OCI-LY7 (cell line): ENCODE measurements around the gene LSAMP. TPM values are rescaled to one million over a fixed set of nuclear protein-coding genes. Genes with fewer than 3 reads are reported as not detected.

ENCODE experiments used
- BruUV-seq: library from RNA; stranded (reverse); fragments of 400-500 nt; replicated peaks from 2 replicates; lab custom pipeline; 2021; lab: Mats Ljungman, UMichigan
- CTCF ChIA-PET: fragments of 300-600 bp; sonication (Branson Sonifier 250); formaldehyde crosslinking; loops from one replicate; lab custom pipeline; 2022; ENCODE audit warnings: antibody characterized with exemption; ENCODE audit not compliant: unreplicated experiment; lab: Charles Lee
- POLR2A ChIA-PET: fragments of 300-600 bp; sonication (Branson Sonifier 250); formaldehyde crosslinking; loops from one replicate; lab custom pipeline; 2022; ENCODE audit warnings: antibody characterized with exemption; lab: Charles Lee
- DNase-seq: peaks from one replicate; pipeline ENCODE4 v3.0.0-alpha.2; 2015; ENCODE audit warnings: low spot score
- H2AFZ ChIP-seq: fragments of 200-600 bp; sonication (generic), shearing (Covaris generic); 2 replicates; pipeline ENCODE4 v1.6.1; 2014; ENCODE audit warnings: mild to moderate bottlenecking, antibody characterized with exemption, low read length, moderate library complexity
- H3K27ac ChIP-seq: fragments of 200-600 bp; sonication (generic); 2 replicates; pipeline ENCODE4 v1.5.1; 2014; ENCODE audit warnings: mixed run types, low read depth, mild to moderate bottlenecking, moderate library complexity, low read length, inconsistent platforms; ENCODE audit not compliant: poor library complexity, severe bottlenecking
- H3K36me3 ChIP-seq: fragments of 200-600 bp; sonication (generic); 2 replicates; pipeline ENCODE4 v1.6.1; 2014; ENCODE audit warnings: mild to moderate bottlenecking, antibody characterized with exemption, low read length, moderate library complexity, mixed read lengths; ENCODE audit not compliant: insufficient read depth
- H3K4me1 ChIP-seq: fragments of 200-600 bp; sonication (generic); 2 replicates; pipeline ENCODE4 v1.5.1; 2014; ENCODE audit warnings: mild to moderate bottlenecking, low read length; ENCODE audit not compliant: insufficient read depth, poor library complexity, severe bottlenecking
- H3K4me2 ChIP-seq: fragments of 200-600 bp; sonication (generic); 2 replicates; pipeline ENCODE4 v1.6.1; 2014; ENCODE audit warnings: mild to moderate bottlenecking, low read length
- H3K4me3 ChIP-seq: fragments of 200-600 bp; sonication (generic); 2 replicates; pipeline ENCODE4 v1.5.1; 2014; ENCODE audit warnings: mild to moderate bottlenecking, low read depth, low read length; ENCODE audit not compliant: poor library complexity, severe bottlenecking
- H3K79me2 ChIP-seq: fragments of 200-600 bp; sonication (generic); 2 replicates; pipeline ENCODE4 v1.6.1; 2016; ENCODE audit warnings: low read depth, mild to moderate bottlenecking, low read length, moderate library complexity, mixed read lengths; ENCODE audit not compliant: insufficient read depth
- H3K9me2 ChIP-seq: fragments of 200-600 bp; sonication (generic); 2 replicates; pipeline ENCODE4 v1.6.1; 2016; ENCODE audit warnings: mild to moderate bottlenecking, low read length, mixed read lengths; ENCODE audit not compliant: insufficient read depth
- H3K9me3 ChIP-seq: fragments of 200-600 bp; sonication (generic); 2 replicates; pipeline ENCODE4 v1.6.1; 2014; ENCODE audit warnings: mild to moderate bottlenecking, mixed run types, low read length, mixed read lengths
- H4K20me1 ChIP-seq: fragments of 200-600 bp; sonication (generic); 2 replicates; pipeline ENCODE4 v1.6.1; 2014; ENCODE audit warnings: mild to moderate bottlenecking, antibody characterized with exemption, low read length, moderate library complexity, mixed read lengths; ENCODE audit not compliant: insufficient read depth
- CTCF ChIP-seq: fragments of 200-600 bp; sonication (generic); conservative IDR thresholded peaks from 2 replicates; pipeline ENCODE4 v1.5.1; 2014; ENCODE audit warnings: mild to moderate bottlenecking, antibody characterized with exemption, low read length, moderate library complexity, mixed read lengths
- EZH2phosphoT487 ChIP-seq: fragments of 200-600 bp; sonication (generic); IDR thresholded peaks from 2 replicates; pipeline ENCODE4 v1.6.1; 2018; ENCODE audit warnings: low read depth, borderline replicate concordance, mild to moderate bottlenecking, mixed run types, antibody characterized with exemption, low read length, moderate library complexity, mixed read lengths
- intact Hi-C: fragments of 100-400 bp; cut with micrococcal nuclease; formaldehyde crosslinking; loops from one replicate; pipeline ENCODE4 v1.10.0; 2022; ENCODE audit not compliant: unreplicated experiment
- total RNA-seq, 2 experiments: library from RNA; depleted of rRNA in 1 of 2; stranded (reverse); fragments of >200 nt in 1 of 2; shearing (Covaris generic) in 1 of 2; gene quantifications; 2 replicates each; pipeline ENCODE4 v1.2.3, GENCODE V29; 2014 to 2022

The LSAMP gene
- total RNA-seq, 2 experiments from 2014 or later = 1.4 TPM; not detected in 1

GRCh38 chr3:115833074-115833473 is 612.2 kb downstream of the LSAMP start:
- Histone ChIP-seq H3K9me3 (no peaks in the 10 kb centered on the region), H2AFZ (no peak overlapping the region), H3K4me1 (no peaks in the 10 kb centered on the region), H3K4me2 (no peak overlapping the region), H3K27ac (no peak overlapping the region), H3K4me3 (no peak overlapping the region), H3K9me2 (no peaks in the 10 kb centered on the region), H3K79me2 (no peaks in the 10 kb centered on the region), H4K20me1 (no peaks in the 10 kb centered on the region), H3K36me3 (no peaks in the 10 kb centered on the region)
- no TSS peak for BruUV-seq
- DNase-seq = no peak
- CTCF ChIA-PET = interaction anchor here (0.5 kb wide), 1 partner anchor 18 kb away, joined by 3 read pairs; no protein-coding TSS in a partner anchor
- TF ChIP-seq EZH2phosphoT487 (no peak), CTCF (no peak)
- intact Hi-C loops = no loop called here
- POLR2A ChIA-PET = no interaction called here

GRCh38 chr3:115832265-115832664 is 613.0 kb downstream of the LSAMP start:
- CTCF ChIA-PET = no interaction called here
- intact Hi-C loops = no loop called here

More at GRCh38 chr3:115832265-115832664, 613.0 kb downstream of the LSAMP start:
- Histone ChIP-seq H3K79me2 (no peaks in the 10 kb centered on the region), H3K36me3 (no peaks in the 10 kb centered on the region), H3K27ac (no peak overlapping the region), H3K9me3 (no peaks in the 10 kb centered on the region), H3K9me2 (no peaks in the 10 kb centered on the region), H3K4me3 (no peak overlapping the region), H2AFZ (no peak overlapping the region), H4K20me1 (no peaks in the 10 kb centered on the region), H3K4me1 (no peaks in the 10 kb centered on the region), H3K4me2 (no peak overlapping the region)
- POLR2A ChIA-PET = no interaction called here
- TF ChIP-seq CTCF (no peak), EZH2phosphoT487 (no peak)
- DNase-seq = no peak
- BruUV-seq = no TSS peak
